B cell (primary cell): ENCODE results near the gene LRP1.

Source experiments
- CTCF ChIP-seq: fragments of 200-600 bp; IDR thresholded peaks from one replicate; pipeline ENCODE4 v1.8.0; 2022; ENCODE audit warnings: antibody characterized with exemption, mild to moderate bottlenecking
- EZH2 ChIP-seq: IDR thresholded peaks from 2 replicates; pipeline ENCODE4 v1.6.1; 2012; ENCODE audit warnings: borderline replicate concordance, low read depth, mild to moderate bottlenecking, moderate library complexity, low read length; ENCODE audit not compliant: insufficient read depth, poor library complexity, severe bottlenecking

DNA sequence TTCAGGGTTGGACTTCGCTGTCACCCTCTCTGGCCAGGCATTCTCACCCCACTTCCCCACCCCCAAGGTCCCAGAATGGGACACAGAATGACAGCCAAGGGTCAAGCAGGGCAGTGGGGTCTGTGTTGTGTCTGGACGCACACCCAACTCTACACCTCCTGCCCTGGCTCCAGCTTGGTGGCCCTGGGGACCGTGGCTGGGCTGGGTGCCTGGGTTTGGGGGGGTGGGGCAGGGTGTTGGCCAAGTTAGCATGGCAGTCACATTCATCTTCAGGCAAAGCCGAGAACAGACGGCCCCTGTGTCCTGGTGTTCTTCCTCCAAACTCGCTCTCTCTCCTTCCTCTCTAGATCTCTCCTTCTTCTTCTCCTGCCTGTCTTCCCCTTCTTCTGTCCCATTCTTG lies 5.6 kb downstream of the LRP1 start:
- TF ChIP-seq CTCF (no peak), EZH2 (no peak)
